CD4-positive, alpha-beta T cell (primary cell): ENCODE data around the gene GFOD1. TPM values are rescaled to one million over a fixed set of nuclear protein-coding genes. Genes with fewer than 3 reads are reported as not detected.

Experiments used
- ATAC-seq: fragments of 200-7000 bp; cut with Tn5 transposase; one replicate; pipeline ENCODE4 v1.10.0; 2022; ENCODE audit warnings: mild to moderate bottlenecking; ENCODE audit not compliant: poor library complexity
- CTCF ChIA-PET: fragments of 350-600 bp; sonication (Branson Sonifier 250); formaldehyde crosslinking; loops from one replicate; lab custom pipeline; 2021; ENCODE audit warnings: antibody characterized with exemption, inconsistent platforms; lab: Charles Lee
- POLR2A ChIA-PET: fragments of 350-600 bp; sonication (Branson Sonifier 250); formaldehyde crosslinking; loops from one replicate; lab custom pipeline; 2021; ENCODE audit warnings: antibody characterized with exemption, inconsistent platforms; lab: Charles Lee
- DNase-seq, 14 experiments: peaks; one replicate each; pipeline ENCODE4 v3.0.0-alpha.2; 2013 to 2020; ENCODE audit warnings: mixed read lengths in 2 of 14
- H3K27ac ChIP-seq, 2 donors: one replicate each; pipeline versions ENCODE4 v1.5.1 to v1.7.0; 2013; ENCODE audit warnings: low read length in 2 of 2, low read depth in 1 of 2, mild to moderate bottlenecking in 1 of 2
- H3K27me3 ChIP-seq, 2 experiments: 1 replicate in 1 of 2; 2 replicates in 1 of 2; pipeline versions ENCODE4 v1.6.1 to v1.7.0; 2013; ENCODE audit warnings: low read length in 2 of 2, control low read depth in 1 of 2, mild to moderate bottlenecking in 1 of 2, moderate library complexity in 1 of 2; ENCODE audit not compliant: insufficient read depth in 2 of 2, control insufficient read depth in 1 of 2
- H3K36me3 ChIP-seq: one replicate; pipeline ENCODE4 v1.6.1; 2013; ENCODE audit warnings: low read length, control low read depth; ENCODE audit not compliant: insufficient read depth
- H3K4me1 ChIP-seq: one replicate; pipeline ENCODE4 v1.6.1; 2013; ENCODE audit warnings: low read length, control low read depth; ENCODE audit not compliant: insufficient read depth
- H3K4me3 ChIP-seq: one replicate; pipeline ENCODE4 v1.5.1; 2013; ENCODE audit warnings: mild to moderate bottlenecking, low read length, moderate library complexity
- H3K9me3 ChIP-seq, 2 experiments: 1 replicate in 1 of 2; 2 replicates in 1 of 2; pipeline versions ENCODE4 v1.6.1 to v1.7.0; 2013; ENCODE audit warnings: low read length in 2 of 2, mild to moderate bottlenecking in 2 of 2, control low read depth in 1 of 2, moderate library complexity in 1 of 2; ENCODE audit not compliant: control insufficient read depth in 1 of 2, insufficient read depth in 1 of 2
- H3K27ac Mint-ChIP-seq: one replicate; pipeline ENCODE4 v1.8.0; 2020; ENCODE audit warnings: mixed read lengths
- H3K27me3 Mint-ChIP-seq: one replicate; pipeline ENCODE4 v1.8.0; 2021; ENCODE audit warnings: mixed read lengths
- H3K36me3 Mint-ChIP-seq: one replicate; pipeline ENCODE4 v1.8.0; 2021; ENCODE audit warnings: low read depth, mixed read lengths
- H3K4me1 Mint-ChIP-seq: one replicate; pipeline ENCODE4 v1.8.0; 2021; ENCODE audit warnings: low read depth, mixed read lengths
- H3K4me3 Mint-ChIP-seq: one replicate; pipeline ENCODE4 v1.8.0; 2020; ENCODE audit warnings: mild to moderate bottlenecking, mixed read lengths
- H3K9me3 Mint-ChIP-seq: one replicate; pipeline ENCODE4 v1.8.0; 2020; ENCODE audit warnings: mixed read lengths
- intact Hi-C, 2 experiments: fragments of 100-400 bp; cut with DNase I in 1 of 2; cut with micrococcal nuclease in 1 of 2; formaldehyde crosslinking; loops; one replicate each; pipeline versions ENCODE4 v1.15.1 to v1.9.0; 2023 to 2025; cut with DNase I, micrococcal nuclease
- total RNA-seq, 174 experiments: library from RNA in 2 of 174; stranded (reverse) in 2 of 174; gene quantifications; one replicate each; pipeline ENCODE4 v1.2.3 and lab custom pipeline; 2021 to 2026
- TF ChIP-seq, protein P1 (sequence below): fragments of 200-600 bp; IDR thresholded peaks from one replicate; pipeline ENCODE4 v1.8.0; 2022; ENCODE audit warnings: antibody characterized with exemption, mild to moderate bottlenecking

The GFOD1 gene
- total RNA-seq, 2 experiments from 2014 or later: 1.3 to 2.0 TPM

DNA sequence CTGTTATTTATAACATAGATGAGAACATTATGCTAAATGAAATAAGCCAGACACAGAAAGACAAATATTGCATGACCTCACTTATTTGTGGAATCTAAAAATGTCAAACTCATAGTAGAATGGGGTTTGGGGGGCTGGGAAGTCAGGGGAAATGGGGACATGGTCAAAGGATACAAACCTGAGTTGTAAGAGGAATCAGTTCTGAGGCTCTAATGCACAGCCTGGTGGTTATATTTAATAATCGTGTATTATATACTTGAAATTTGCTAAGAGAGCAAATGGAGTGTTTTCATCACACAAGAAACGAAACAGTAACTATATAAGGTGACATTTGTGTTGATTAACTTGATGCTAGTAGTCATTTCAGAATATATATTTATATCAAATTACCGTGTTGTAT lies 40.8 kb upstream of the GFOD1 start:
- H3K36me3 ChIP-seq: no peaks in the 10 kb centered on the region
- DNase-seq (no peak), ATAC-seq (no peak)
- TF ChIP-seq, protein P1, sequence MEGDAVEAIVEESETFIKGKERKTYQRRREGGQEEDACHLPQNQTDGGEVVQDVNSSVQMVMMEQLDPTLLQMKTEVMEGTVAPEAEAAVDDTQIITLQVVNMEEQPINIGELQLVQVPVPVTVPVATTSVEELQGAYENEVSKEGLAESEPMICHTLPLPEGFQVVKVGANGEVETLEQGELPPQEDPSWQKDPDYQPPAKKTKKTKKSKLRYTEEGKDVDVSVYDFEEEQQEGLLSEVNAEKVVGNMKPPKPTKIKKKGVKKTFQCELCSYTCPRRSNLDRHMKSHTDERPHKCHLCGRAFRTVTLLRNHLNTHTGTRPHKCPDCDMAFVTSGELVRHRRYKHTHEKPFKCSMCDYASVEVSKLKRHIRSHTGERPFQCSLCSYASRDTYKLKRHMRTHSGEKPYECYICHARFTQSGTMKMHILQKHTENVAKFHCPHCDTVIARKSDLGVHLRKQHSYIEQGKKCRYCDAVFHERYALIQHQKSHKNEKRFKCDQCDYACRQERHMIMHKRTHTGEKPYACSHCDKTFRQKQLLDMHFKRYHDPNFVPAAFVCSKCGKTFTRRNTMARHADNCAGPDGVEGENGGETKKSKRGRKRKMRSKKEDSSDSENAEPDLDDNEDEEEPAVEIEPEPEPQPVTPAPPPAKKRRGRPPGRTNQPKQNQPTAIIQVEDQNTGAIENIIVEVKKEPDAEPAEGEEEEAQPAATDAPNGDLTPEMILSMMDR: no peak
- H3K4me1 ChIP-seq: peaks cover 11% of the 10 kb centered on the region
- Mint-ChIP-seq H3K9me3 (no peaks in the 10 kb centered on the region), H3K36me3 (no peaks in the 10 kb centered on the region), H3K4me3 (no peak overlapping the region), H3K4me1 (peaks cover 18% of the 10 kb centered on the region), H3K27ac (no peak overlapping the region), H3K27me3 (no peaks in the 10 kb centered on the region)
- no peaks in the 10 kb centered on the region for H3K9me3 ChIP-seq
- intact Hi-C loops: no loop called here
- H3K27ac ChIP-seq: no peak overlapping the region
- CTCF ChIA-PET: interaction anchor here (0.9 kb wide), 1 partner anchor 21 kb away, joined by 3 read pairs; no protein-coding TSS in a partner anchor
- no peaks in the 10 kb centered on the region for H3K27me3 ChIP-seq
- no peak overlapping the region for H3K4me3 ChIP-seq
- POLR2A ChIA-PET: no interaction called here

DNA sequence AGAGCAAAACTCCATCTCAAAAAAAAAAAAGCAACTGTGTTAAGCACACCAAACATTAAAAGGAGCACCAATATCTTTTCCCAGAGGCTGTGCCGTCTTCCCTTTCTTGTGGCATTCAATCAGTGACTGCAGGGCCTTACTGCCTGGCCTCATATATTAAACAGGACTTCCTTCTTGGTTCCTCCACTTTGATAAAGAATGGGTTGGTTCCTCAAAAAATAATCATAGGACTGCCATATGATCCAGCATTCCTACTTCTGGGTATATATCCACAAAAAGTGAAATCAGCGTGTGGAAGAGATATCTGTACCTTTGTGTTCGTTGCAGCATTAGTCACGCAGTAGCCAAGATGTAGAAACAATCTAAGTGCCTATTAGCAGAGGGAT lies 40.3 kb upstream of the GFOD1 start:
- CTCF ChIA-PET: interaction anchor here (1.3 kb wide), 1 partner anchor 10 kb away, joined by 3 read pairs; no protein-coding TSS in a partner anchor
- H3K4me3 Mint-ChIP-seq: no peak overlapping the region
- Histone ChIP-seq H3K27me3 (no peaks in the 10 kb centered on the region), H3K27ac (no peak overlapping the region), H3K36me3 (no peaks in the 10 kb centered on the region), H3K4me3 (no peak overlapping the region), H3K4me1 (peaks cover 11% of the 10 kb centered on the region), H3K9me3 (no peaks in the 10 kb centered on the region)
- intact Hi-C loops: no loop called here
- H3K4me1 Mint-ChIP-seq: peaks cover 18% of the 10 kb centered on the region
- no peak overlapping the region for H3K27ac Mint-ChIP-seq
- no peak for DNase-seq
- no peaks in the 10 kb centered on the region for H3K9me3 Mint-ChIP-seq
- TF ChIP-seq, protein P1: no peak
- no peak for ATAC-seq
- H3K27me3 Mint-ChIP-seq: no peaks in the 10 kb centered on the region
- POLR2A ChIA-PET: interaction anchor here (0.6 to 1.1 kb wide), 3 partner anchors 48 to 199 kb away, joined by 3 to 4 read pairs (median 3); partner anchors contain the start of gene TBC1D7
- no peaks in the 10 kb centered on the region for H3K36me3 Mint-ChIP-seq

DNA sequence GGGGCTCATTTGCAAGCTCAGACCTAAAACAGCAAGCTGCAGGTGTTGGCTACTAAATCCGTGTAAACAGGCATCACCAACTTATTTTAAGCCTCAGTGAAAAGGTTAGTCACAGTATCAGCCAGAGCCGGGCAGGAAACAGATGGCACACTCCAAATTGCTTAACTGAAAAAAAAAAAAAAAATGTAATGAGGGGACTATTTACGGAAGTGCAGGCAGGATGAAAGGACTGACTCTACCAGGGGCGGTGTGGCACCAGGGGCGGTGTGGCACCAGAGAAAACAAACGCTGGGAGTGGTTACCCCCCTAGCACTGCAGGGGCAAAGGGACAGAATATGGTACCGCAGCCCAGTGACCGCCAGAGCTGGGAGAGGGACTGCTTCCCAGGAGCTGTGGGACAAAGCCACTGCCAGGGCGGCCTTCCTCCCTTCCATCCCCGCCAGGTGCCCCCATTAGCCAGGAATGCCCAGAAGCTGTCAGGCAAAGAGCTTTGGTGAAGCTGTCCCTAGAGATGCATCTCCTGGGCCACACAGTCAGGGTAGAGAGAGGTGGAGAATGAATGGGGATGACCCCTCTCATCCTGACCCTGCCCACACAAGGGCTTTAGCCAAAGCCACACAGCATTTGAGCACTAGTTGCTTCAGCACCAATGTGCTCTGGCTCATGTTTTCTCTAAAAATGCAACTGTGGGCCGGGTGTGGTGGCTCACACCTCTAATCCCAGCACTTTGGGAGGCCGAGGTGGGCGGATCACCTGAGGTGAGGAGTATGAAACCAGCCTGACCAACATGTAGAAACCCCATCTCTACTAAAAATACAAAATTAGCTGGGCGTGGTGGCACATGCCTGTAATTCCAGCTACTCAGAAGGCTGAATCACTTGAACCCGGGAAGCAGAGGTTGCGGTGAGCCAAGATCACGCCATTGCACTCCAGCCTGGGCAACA lies 39.6 kb upstream of the GFOD1 start:
- H3K4me1 Mint-ChIP-seq: peaks cover 18% of the 10 kb centered on the region
- peak in 11 of 14 experiments; percentile 3 to 65 (median 39) for DNase-seq
- peak overlapping the region; percentile 7 for H3K4me3 Mint-ChIP-seq

More for the DNA sequence above, 39.6 kb upstream of the GFOD1 start:
- Histone ChIP-seq H3K4me1 (peaks cover 11% of the 10 kb centered on the region), H3K27ac (peak overlapping the region in 1 of 2 donors; percentile 40), H3K4me3 (no peak overlapping the region), H3K27me3 (no peaks in the 10 kb centered on the region), H3K9me3 (no peaks in the 10 kb centered on the region), H3K36me3 (no peaks in the 10 kb centered on the region)
- TF ChIP-seq, protein P1: no peak
- H3K27ac Mint-ChIP-seq: peak overlapping the region; percentile 77
- H3K9me3 Mint-ChIP-seq: no peaks in the 10 kb centered on the region
- no peaks in the 10 kb centered on the region for H3K36me3 Mint-ChIP-seq
- no peaks in the 10 kb centered on the region for H3K27me3 Mint-ChIP-seq
- ChIA-PET POLR2A (interaction anchor here (0.6 to 1.1 kb wide), 4 partner anchors 48 to 198 kb away, joined by 3 to 4 read pairs (median 4); partner anchors contain the start of gene TBC1D7), CTCF (interaction anchor here (1.3 kb wide), 1 partner anchor 11 kb away, joined by 3 read pairs; no protein-coding TSS in a partner anchor)
- peak; percentile 96 for ATAC-seq
- intact Hi-C loops: loop anchor here in 1 of 2 experiments (1.0 kb wide), 1 partner anchor 47 kb away; the partner anchor contains the start of gene SIRT5
